GM21528 (cell line): ENCODE measurements around the gene SCAPER.

Experiments used
- ATAC-seq: cut with Tn5 transposase; IDR thresholded peaks from one replicate; pipeline ENCODE4 v1.9.1; 2021; ENCODE audit warnings: mild to moderate bottlenecking, moderate library complexity; ENCODE audit not compliant: unreplicated experiment, low FRiP score

Gene SCAPER, protein sequence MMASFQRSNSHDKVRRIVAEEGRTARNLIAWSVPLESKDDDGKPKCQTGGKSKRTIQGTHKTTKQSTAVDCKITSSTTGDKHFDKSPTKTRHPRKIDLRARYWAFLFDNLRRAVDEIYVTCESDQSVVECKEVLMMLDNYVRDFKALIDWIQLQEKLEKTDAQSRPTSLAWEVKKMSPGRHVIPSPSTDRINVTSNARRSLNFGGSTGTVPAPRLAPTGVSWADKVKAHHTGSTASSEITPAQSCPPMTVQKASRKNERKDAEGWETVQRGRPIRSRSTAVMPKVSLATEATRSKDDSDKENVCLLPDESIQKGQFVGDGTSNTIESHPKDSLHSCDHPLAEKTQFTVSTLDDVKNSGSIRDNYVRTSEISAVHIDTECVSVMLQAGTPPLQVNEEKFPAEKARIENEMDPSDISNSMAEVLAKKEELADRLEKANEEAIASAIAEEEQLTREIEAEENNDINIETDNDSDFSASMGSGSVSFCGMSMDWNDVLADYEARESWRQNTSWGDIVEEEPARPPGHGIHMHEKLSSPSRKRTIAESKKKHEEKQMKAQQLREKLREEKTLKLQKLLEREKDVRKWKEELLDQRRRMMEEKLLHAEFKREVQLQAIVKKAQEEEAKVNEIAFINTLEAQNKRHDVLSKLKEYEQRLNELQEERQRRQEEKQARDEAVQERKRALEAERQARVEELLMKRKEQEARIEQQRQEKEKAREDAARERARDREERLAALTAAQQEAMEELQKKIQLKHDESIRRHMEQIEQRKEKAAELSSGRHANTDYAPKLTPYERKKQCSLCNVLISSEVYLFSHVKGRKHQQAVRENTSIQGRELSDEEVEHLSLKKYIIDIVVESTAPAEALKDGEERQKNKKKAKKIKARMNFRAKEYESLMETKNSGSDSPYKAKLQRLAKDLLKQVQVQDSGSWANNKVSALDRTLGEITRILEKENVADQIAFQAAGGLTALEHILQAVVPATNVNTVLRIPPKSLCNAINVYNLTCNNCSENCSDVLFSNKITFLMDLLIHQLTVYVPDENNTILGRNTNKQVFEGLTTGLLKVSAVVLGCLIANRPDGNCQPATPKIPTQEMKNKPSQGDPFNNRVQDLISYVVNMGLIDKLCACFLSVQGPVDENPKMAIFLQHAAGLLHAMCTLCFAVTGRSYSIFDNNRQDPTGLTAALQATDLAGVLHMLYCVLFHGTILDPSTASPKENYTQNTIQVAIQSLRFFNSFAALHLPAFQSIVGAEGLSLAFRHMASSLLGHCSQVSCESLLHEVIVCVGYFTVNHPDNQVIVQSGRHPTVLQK (N-terminal part only)

DNA sequence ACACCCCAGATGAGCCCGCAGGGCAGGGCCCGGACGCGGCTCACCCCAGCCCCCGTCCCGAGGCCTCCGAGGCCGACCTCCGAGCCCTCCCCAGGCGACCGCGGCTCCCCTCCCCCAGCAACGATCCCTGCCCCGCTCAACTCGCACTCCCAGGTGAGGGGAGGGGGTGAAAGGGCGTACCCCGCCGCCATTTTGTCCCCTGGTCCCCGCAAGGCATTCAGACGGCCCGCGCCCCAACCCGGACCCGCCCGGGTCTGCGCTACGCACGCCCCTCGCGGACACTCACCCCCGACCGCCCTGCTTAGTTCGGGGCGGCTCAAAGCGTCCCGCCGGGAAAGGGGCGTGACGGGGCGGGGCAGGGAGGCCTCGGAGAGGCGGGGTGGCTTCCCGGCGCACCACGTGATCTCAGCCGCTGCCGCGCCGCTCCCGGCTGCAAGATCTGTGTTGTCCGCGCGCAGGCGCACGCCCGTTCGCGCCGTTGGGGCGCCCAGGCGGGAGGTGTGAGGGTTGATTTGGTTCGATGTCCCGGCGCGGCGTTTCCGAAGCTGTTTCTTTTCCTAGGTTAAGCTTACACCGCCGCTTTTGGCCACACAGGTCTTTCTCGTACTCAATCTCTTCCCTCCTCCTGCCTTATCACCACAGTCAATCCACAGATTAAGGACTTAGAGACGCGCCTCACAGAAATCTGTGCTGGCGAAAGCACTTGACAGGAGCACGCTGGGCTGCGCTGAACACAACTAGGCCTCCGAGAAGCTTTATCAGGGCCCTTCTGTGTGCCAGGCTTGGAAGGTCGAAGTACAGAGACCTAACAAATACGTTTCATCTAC lies at the start of gene SCAPER:
Gene SCAPER, minus strand, starts transcription at position 328 of the 827 bp plus-strand sequence. CDS start 21,523 bp downstream, outside the sequence.
- ATAC-seq, result peak; percentile 81

DNA sequence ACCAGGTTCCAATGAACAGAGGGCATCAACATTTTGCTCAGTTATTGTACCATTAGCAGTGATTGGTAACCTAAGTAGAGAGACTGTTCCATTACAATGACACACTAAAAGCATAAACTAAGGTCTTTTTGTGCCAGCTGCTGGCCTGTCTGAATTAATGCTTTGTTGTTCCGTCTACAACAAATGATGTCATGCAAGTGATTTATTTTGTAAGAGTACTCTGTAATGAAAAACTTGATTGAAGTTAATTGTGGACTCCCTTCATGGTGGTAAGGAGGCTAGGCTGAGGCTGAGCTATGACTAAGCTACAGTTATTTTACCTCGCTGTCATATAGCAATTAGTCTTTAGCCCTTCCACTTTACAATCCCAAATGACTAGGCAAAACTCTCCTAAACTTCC lies 49.6 kb upstream of the SCAPER start:
- ATAC-seq, result no peak

DNA sequence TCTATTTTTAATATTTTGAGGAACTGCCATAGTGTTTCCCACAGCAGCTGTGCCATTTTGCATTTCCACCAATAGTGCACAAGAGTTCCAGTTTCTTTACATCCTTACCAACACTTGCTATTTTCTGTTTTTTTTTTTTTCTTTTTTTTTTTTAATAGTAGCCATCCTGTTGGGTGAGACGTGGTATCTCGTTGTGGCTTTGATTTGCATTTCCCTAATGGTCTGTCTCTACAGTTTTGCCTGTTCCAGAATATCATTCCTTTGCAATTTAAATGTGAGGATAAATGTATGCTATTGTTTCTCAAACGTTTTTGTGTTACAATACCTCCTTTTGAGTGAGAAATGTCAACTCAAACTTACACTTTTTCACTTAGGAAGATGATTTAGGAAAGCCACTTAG lies 48.8 kb upstream of the SCAPER start:
- ATAC-seq, result no peak

DNA sequence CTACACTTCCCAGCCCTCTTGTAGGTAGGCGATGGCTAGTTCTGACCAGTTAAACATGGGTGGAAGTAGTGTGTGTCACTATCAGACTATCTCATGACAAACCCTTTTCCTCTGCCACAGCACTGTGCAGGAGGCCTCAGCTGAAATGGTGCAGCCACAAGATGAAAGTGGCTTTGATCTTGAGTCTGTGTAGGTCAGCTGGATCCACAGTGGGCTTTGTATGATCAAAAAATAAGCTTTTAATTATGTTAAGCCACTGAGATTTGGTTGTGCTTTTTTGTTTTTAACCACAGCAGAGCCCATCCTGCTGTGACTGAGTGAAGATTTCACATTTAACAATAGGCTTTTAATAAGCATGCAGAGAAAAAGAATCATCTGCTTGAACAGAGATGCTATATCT lies 46.1 kb upstream of the SCAPER start:
- no peak for ATAC-seq

DNA sequence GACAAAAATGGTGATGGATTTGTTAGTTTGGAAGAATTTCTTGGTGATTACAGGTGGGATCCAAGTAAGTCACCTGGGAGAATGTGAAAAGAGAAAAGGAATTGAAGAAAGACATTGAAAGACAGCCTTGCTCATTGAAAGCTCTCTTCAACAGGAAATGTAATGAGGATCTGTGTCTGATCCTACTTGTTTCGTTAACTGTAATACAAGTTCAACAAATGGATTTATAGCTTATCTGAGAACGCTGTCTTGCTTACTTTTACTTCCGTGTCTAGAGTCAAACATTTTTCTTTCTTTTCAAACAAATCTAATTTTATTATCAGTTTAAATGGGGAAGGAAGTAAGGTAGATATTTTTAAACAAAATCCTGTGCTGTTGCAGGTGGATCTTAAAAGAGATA lies 42.3 kb upstream of the SCAPER start:
- no peak for ATAC-seq

DNA sequence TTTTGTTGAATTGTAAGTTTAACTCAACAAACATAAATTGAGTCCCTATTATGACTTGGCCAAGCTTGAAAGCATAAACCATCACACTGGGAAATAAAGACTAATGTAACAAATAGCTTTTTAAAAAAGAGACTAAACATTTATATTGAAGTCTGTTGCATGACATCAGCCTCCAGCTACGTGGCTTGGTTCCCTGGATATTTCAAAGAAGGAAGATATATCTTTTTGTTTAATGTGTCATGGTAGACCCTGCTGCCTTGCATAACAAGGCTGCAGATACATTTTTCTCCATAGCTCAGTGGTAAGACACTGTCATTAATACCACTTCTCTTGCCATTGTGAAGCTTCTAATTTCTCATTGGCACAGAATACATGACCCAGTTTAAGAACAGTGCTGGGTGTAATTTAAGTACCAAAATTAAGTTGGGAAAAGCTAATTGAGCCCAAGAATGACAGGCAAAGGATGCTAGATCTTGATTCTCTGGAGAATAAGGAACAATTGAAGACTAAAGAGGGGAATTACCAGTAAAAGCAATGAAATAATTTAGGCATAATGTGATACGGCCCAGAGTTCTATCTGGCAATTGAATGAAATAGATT lies 40.5 kb upstream of the SCAPER start:
- ATAC-seq, result no peak

DNA sequence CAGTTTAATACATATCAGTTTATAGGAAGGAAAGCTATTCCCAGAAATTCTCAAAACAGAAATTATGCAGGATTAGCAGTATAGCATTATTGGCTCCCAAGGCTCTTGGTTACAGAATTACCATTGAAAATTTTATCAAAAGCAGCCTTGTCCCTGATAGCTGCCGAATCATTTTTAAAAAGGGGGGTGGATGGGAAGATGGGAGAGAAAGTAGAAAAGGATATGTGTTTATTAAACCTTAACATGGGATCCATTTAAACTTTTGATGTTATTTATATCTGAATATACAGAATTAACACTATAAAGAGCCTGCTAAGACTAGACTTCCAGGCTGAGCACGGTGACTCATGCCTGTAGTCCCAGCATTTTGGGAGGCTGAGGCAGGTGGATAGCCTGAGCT lies 37.2 kb upstream of the SCAPER start:
- ATAC-seq, result no peak

DNA sequence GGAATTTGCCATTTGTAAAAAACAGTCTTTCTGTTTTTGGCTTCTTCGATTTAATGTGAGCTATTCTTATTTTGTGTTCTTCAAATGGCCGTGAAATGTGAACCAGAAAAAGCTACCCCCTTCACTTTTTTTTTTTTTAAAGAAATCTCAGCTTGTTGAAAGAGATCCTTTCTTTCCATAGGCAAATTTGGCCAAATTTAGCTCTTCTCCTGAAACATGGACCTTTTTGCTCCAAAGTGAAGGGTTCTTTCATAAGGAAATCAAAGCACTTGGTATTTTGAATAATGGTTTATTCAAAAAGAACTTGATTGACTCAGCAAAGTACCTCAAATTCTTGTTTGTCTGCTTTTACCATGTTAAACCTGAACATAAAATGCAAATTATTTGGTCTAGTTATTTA lies 36.5 kb upstream of the SCAPER start:
- ATAC-seq, result no peak

DNA sequence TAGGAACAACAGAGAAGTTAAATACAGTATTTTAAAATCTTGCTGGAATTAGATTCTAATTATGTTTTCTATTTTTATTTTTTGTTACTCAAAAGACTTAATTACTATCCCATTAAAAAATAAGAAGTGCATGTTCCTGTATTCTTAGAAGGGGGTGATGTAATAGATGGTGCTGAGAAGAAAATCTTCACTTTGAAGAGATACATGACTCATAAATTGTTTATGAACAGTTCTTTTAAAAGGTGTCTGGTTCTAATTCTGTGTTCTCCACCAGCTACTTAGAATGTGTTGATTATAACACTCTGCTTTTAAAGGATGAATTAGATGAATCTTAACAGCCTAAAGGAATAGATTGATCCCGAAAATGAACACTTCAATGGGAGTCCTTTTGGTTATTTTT lies 34.6 kb upstream of the SCAPER start:
- ATAC-seq, result no peak

DNA sequence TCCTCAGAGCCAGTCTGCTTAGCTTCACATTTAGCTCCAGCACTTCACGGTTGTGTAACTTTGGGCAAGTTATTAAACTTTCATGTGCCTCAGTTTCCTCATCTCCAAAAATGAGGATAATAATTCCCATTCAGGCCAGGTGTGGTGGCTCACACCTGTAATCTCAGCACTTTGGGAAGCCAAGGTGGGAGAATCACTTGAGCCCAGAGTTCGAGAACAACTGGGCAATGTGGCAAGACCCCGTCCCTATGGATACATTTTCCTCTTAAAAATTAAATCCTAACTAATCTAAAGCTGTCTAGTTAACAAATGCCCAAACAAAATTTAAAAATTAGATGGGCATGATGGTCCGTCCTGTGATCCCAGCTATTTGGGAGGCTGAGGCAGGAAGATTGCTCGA lies 33.6 kb upstream of the SCAPER start:
- no peak for ATAC-seq

DNA sequence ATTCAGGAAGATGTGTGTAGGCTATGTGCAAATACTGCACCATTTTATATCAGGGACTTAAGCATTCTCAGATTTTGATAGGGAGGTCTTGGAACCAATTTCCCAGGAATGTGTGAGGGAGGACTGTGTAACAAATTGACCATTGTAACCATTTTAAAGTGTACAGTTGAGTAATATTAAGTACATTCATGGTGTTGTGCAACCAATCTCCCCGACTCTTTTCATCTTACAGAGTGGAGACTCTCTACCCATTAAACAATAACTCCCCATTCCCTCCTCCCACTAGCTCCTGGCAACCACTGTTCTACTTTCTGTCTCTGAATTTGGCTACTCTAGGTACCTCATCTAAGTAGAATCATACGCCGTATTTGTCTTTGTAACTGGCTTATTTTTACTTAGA lies 31.5 kb upstream of the SCAPER start:
- ATAC-seq, result no peak

DNA sequence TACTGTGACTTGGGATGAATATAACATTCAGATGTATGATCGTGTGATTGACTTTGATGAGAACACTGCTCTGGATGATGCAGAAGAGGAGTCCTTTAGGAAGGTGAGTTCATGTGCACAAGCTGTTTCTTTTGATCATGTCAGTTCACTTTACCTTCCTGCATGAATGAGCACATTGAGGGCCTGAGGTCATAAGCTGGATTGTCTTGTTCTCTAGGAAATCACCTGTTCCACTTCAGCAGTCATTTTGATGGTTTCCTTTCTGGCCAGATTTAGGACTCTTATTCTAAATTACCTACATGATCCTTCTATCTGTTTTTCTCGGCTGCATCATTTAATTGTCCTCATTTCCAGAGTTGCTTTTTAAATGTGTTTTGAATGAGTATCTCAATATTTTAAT lies 30.5 kb upstream of the SCAPER start:
- ATAC-seq, result no peak

DNA sequence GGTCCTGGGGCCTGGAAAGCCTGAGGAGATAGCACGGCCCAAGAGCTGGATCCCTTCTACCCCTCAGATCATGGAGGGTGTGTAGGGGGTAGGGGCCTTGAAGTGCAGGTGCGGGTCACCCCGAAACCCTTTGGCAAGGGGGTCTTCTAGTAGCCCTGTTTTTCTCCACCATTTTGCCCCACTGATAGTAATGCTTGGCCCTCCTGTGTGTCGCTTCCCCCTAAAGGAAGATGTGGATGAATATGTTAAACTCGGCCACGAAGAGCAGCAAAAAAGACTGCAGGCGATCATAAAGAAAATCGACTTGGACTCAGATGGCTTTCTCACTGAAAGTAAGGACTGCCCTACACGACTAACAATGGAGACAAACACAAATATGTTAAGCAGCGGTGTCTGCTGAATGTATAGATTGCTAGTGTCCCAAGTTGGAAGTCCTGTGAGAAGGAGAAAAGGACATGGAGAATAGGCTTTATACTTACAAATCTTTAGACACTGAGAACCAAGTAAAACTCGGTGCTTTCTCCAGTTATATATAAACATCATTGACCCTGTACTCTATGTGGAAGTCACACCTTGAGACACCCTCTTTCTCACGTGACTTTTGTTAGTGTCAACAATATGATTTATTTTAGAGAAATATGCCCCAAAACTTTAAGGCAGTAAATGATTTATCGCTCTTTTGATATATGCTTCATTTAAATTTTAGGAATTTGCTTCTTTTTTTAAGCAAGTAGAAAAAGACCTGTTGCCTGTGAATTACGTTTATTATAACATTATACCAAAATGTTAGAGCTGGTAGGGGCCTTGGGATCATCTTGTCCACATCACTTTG lies 27.2 kb upstream of the SCAPER start:
- ATAC-seq, result no peak

DNA sequence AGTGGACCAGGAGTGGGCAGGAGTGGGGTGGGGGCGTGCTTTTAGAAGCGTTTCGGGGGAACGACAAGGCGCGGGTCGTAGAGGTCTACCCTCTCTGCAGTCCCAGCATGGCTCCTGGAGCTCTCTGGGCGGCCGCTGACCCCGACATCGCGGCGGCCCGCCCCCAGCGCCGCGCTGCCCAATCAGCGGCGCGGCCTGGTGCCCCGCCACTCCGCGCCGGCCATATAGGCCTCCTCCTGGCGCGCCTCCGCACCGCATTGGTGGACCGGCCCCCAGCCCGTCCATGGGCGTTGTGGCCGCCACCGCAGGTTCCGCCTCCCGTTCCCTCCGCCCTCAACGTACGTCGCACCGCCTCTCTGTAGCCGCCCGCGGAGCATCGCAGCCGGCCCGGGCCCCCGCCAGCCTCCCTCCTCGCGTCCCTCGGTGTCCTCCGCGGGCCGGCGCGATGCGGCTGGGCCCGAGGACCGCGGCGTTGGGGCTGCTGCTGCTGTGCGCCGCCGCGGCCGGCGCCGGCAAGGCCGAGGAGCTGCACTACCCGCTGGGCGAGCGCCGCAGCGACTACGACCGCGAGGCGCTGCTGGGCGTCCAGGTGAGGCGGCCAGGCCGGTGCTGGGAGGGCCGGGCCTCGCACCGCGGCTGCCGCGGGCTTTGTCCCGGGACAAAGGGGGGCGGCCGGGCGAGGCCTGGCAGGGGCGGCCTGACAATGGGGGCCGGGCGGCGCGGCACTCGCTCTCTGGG lies 26.4 kb upstream of the SCAPER start, which contains the start of gene RCN2:
Gene RCN2, plus strand, starts transcription at position 353 of the 738 bp plus-strand sequence. Its CDS starts 93 bp downstream, at position 446.
- ATAC-seq, result peak; percentile 98

DNA sequence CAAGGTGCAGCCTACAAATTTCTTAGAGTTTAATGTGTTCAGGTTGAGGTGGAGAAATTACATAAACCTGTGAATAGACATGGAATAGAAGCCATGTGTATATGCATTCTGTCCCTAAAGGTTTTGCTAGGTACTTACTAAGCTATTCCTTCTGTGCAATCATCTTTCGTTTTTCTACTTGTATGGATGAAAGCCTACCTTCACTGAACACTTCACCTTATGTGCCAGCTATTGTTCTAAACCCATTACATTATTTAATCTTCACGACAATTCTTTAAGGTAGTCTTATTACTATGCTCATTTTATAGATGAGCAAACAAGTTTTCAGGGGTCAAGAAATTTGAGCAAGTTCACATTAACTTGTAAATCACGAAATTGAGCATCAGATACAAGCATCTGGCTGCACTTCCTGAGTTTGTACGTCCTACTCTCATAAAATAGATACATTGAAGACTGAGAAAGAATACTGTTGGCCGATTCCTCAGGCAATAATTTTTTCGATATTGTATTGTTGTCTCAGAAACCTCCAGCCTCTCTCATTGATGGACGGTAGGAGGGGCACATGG lies 25.8 kb upstream of the SCAPER start:
- no peak for ATAC-seq

DNA sequence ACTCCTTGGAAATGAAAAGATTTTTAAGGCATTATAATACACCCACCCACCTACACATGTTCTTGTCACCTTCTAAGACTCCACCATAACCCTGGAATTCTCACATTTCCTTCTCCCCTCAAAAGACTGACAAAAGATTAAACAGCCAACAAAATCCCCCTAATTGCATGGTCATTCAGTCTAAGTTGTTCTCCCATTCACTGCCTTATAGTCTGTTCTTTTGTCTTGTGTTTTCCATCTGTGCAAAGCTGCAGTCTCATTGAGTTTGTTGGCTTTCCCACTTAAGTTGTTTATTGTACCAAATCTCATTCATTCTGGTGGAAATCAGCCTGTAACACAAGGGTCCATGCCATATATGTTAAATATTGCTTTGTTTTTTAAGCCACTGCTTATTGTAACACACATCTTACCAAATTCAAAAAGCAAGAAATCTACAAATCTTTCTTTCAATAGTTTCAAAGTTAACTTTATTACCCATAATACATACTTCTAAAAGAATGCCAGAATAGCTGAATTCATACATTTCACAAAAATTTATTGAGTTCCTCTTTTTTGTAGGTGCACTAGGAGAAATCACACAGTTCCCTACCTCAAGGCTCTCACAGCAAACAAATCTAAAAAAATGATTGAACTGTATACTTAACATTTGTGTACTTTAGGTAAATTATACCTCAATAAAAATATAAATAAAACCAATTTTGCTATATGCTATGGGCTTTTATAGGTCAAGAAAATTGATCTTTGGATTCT lies 24.0 kb upstream of the SCAPER start:
- ATAC-seq, result no peak

DNA sequence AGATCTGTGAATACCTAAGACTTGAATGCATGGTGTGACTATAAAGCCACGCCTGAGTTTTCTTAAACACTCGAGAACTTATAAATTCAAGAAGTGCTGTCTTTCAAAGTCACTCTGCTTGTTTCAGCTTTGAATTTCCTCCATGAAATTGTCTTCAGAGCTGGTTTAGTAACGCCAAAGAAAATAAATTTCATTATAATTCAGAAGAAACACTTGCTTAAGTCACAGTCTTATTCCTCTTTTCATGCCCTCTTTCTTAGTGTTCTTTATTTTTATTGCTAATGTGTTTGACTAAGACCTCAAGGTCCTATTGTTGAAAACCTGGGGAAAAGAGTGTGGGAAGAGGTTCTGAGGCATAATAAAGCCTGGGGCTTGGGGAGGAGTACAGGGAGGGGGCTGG lies 23.1 kb upstream of the SCAPER start:
- ATAC-seq, result no peak
